Measurements from ENCODE around the gene UBALD2. TPM values are rescaled to one million over a fixed set of nuclear protein-coding genes. Genes with fewer than 3 reads are reported as not detected.
"Not testable (repeated sequence)": the region's sequence is repeated elsewhere in the genome, so short reads cannot be mapped to it uniquely, and the experiment has no call there.

The UBALD2 gene
- total RNA-seq, 1 donor, result 35.3 TPM

DNA sequence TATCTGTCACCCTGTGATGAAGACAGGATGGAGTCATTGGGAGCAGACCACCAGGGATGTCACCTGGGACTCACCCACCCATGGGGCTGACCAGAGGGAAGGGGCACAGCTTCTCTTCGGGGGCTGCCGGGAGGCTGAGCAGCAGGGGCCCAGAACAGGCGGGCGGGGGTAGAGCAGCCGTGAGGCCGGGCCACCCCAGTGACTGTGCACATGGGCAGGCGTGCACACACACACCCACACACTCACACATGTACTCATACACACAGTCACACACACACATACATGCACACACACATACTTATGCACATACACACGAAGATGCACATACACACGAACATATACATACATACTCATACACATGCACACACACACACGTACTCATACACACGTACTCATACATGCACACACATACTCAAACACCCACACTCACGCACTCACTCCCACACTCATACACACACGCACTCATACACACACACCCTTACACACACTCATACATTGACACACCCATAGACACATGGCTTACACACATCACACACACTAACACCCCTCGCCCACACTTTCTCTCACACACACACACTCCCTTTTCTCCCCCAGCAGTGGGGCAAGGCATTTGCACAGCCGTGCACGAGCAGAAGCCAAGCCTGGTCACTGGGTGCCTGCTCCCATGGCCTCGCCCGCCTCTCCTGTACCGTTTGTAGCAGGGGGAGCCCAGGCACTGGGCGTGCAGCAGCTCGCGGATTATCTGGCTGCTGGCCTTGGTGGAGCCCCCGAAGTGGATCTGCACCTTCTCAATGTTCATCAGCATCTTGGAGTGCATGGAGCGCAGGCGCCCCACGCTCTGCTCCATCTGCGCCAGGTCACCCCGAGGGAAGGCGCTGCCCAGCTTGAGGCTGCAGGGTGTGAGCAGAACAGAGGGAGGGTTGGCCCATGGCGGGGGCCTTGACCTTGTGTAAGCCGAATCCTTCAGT is 12.4 kb downstream of the UBALD2 start:
- peaks cover 32% of the 10 kb centered on the region for H3K4me1 ChIP-seq (ENCODE audit: insufficient read depth, low read length)
- no peaks in the 10 kb centered on the region for H3K9me3 ChIP-seq (ENCODE audit: low read depth, low read length)
- H3K4me3 ChIP-seq (ENCODE audit: low read length), result no peak overlapping the region

DNA sequence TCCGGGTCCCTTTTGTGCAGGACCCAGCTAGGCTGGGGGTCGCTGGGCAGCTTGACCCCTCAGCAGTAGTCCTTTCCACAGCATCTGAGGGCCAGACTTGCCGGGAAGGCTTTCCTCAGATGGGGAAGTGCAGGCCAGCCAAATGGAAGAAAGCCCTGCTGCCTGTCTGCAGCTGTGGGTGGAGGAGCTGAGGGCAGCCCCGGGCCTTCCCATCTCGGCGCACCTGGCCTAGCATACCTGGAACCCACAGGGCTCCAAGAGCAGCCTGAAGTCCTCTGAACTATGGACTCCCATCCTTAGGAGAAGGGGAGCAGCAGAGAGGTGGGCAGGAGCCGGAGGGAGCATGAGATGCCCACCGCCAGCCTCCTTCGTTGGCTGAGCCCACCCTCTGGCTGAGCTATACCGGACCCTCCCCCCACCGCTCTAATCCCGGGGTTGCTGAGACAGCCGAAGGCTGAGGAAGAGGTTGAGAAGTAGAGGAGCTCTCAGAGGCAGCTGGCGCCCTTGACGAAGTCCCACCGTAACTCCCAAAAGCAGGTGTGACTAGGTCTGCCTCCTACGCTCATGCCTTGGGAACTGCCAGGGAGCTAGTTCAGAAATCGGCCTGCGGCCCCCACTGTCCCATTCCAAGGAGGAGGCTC is 13.2 kb downstream of the UBALD2 start:
- H3K27me3 ChIP-seq (ENCODE audit: insufficient read depth, low read length), result no peaks in the 10 kb centered on the region
- no peaks in the 10 kb centered on the region for H3K9me3 ChIP-seq (ENCODE audit: low read depth, low read length)
- peaks cover 24% of the 10 kb centered on the region for H3K4me1 ChIP-seq (ENCODE audit: insufficient read depth, low read length)
- no peak overlapping the region for H3K4me3 ChIP-seq (ENCODE audit: low read length)

More for the DNA sequence above, 12.4 kb downstream of the UBALD2 start:
- H3K27me3 ChIP-seq (ENCODE audit: insufficient read depth, low read length), result no peaks in the 10 kb centered on the region

DNA sequence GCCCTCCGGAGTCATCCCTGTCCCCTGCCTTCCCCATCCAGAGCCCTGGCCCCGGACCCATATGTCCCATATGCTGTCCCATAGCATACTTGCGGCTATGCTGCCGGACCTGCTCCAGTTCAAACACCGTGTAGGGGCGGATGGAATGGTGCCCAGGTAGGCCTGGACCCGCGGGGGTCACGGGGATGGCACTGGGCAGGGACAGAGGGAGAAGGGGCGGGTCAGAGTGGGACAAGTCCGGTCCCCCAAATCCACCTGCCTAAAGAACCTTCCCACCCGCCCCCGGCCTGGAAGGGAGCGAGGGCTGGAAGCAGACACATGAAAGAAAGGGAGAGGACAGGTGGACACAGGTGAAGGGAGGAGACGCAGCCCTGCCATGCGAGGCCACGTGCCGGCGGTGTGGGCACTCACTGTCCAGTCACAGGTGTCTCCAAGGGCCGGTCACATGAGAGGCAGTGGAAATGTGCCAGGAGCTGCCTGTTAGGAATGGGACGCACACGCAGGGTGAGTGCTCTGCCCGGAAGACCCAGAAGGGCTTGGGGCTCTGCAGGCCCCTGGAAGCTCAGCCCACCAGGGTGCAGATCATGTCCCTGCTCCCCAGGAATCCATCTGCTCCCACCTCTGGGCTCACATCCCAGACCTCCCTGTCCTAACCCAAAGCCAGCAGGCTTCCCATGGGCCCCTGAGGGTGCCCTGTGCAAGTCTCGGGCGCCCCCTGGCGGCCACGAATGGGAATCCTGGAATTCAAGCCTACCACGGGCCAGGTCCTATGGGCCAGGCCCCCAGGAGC is 14.0 kb downstream of the UBALD2 start:
- no peak overlapping the region for H3K4me3 ChIP-seq (ENCODE audit: low read length)
- H3K27me3 ChIP-seq (ENCODE audit: insufficient read depth, low read length), result no peaks in the 10 kb centered on the region
- no peaks in the 10 kb centered on the region for H3K9me3 ChIP-seq (ENCODE audit: low read depth, low read length)
- peaks cover 16% of the 10 kb centered on the region for H3K4me1 ChIP-seq (ENCODE audit: insufficient read depth, low read length)

DNA sequence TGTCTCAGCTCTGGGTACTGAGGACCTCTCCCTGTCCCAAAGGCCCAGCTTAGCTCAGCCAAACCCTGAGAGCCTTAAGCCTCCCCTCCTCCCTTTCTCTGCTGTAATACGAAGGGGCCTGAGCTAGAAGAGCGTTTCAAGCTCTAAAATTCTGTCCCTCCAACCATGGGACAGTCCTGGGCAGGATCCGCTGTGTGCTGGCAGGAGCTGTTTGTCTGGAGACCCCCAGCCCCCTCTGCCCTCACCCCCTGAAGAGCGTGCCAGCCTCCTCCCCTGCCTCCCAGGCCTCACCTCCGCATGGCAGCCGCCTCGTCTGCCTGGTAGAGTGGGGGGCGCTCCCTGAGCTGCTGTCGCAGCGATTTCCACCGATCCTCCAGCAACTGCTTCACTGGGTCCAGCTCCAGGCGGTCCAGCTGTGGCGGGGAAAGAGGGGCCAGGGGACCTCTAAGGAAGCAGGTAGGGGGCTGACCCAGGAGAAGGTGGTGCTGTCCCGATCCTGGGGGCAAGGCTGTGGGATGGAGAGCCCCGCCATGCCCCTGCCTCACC is 14.7 kb downstream of the UBALD2 start:
- Histone ChIP-seq H3K4me1 (ENCODE audit: insufficient read depth, low read length) (peaks cover 10% of the 10 kb centered on the region), H3K27me3 (ENCODE audit: insufficient read depth, low read length) (no peaks in the 10 kb centered on the region), H3K4me3 (ENCODE audit: low read length) (no peak overlapping the region), H3K9me3 (ENCODE audit: low read depth, low read length) (no peaks in the 10 kb centered on the region)

DNA sequence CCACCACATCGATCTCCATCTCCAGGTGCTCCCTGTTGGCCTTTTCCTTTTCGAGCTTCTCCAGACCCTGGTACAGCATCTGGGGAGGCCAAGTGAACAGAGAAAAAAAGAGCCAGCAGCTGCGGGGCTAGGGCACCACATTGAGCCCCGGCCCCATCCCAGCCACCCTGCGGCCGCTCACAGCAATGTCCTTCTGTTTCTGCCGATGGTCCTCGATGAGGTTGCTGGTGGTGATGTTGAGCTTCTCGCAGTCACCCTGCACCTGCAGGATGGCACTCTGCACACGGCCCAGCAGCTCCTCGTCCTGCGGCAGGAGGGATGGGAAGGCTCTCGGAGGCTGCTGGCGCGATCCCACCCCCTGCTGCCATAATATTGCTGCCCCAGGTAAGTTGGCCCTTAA is 15.5 kb downstream of the UBALD2 start:
- H3K27me3 ChIP-seq (ENCODE audit: insufficient read depth, low read length), result no peaks in the 10 kb centered on the region

DNA sequence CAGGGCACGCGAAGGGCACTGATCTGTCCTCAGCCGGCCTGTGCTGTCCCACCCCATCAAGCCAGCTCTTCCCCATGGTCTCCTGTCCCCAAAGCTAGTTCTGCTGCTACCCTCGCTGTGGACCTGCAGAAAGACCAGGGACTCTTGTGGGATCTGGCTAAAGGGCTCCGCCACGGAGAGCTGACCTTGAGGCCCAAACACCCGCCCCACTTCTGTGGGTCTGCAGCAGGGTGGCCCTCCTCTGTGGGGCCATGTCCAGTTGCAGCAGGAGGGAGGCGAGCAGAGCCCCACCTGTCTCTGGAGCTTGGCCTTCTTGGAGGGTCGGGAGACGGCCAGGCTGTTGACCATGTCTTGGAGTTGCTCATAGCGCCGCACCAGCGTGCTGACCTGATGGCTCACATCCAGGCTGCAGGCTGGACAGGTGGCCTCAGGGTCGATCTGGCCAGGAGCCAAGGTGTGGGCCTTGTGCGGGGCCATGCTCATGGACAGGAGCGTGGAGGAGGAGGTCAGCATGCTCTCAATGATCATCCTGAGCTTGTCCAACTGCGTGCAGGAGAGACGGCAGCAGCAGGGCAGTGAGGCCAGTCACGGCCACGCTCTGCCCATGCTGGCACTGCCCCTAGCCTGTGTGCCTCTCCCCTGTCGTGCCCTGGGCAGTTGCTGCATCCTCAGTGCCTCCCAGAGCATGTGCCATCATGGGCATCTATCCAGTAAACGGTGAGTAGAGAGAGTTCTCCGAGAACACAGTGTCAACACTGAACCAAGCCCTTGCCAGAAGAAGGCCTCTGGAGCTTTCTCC is 16.6 kb downstream of the UBALD2 start:
- H3K27me3 ChIP-seq (ENCODE audit: insufficient read depth, low read length), result no peaks in the 10 kb centered on the region
- no peak overlapping the region for H3K4me3 ChIP-seq (ENCODE audit: low read length)
- no peaks in the 10 kb centered on the region for H3K4me1 ChIP-seq (ENCODE audit: insufficient read depth, low read length)
- H3K9me3 ChIP-seq (ENCODE audit: low read depth, low read length), result no peaks in the 10 kb centered on the region

More for the DNA sequence above, 15.5 kb downstream of the UBALD2 start:
- H3K4me3 ChIP-seq (ENCODE audit: low read length), result no peak overlapping the region
- H3K9me3 ChIP-seq (ENCODE audit: low read depth, low read length), result no peaks in the 10 kb centered on the region
- H3K4me1 ChIP-seq (ENCODE audit: insufficient read depth, low read length), result peaks cover 2% of the 10 kb centered on the region

DNA sequence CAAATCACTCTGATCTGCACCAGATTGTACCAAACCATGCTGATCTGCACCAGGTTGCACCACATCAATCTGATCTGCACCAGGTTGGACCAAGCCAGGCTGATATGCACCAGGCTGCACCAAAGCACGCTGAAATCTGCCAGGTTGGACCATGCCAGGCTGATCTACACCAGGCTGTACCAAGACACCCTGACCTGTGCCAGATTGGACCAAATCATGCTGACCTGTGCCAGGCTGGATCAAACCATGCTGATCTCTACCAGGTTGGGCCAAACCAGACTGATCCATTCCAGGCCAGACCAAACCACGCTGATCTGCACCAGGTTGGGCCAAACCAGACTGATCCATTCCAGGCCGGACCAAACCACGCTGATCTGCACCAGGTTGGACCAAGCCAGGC is 27.4 kb downstream of the UBALD2 start:
- no peak overlapping the region for H3K4me3 ChIP-seq (ENCODE audit: low read length)
- no peaks in the 10 kb centered on the region for H3K9me3 ChIP-seq (ENCODE audit: low read depth, low read length)
- no peaks in the 10 kb centered on the region for H3K4me1 ChIP-seq (ENCODE audit: insufficient read depth, low read length)
- no peaks in the 10 kb centered on the region for H3K27me3 ChIP-seq (ENCODE audit: insufficient read depth, low read length)

DNA sequence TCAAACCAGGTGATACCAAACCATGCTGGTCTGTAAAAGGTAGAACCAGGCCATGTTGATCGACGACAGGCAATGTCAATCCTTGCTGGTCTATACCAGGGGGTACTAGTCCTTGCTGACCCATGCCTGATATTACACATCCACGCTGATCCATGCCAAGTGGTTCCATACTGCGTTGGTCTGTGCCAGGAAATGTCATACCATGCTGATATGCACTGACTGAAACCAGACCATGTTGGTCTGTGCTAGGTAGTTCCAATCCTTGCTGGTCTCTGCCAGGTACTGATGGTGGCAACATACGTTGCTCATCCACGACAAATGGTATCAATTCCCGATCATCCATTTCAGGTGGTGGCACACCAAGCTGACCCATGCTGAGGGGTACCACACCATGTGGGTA is 28.0 kb downstream of the UBALD2 start:
- H3K27me3 ChIP-seq (ENCODE audit: insufficient read depth, low read length), result no peaks in the 10 kb centered on the region
- H3K4me3 ChIP-seq (ENCODE audit: low read length), result no peak overlapping the region
- H3K9me3 ChIP-seq (ENCODE audit: low read depth, low read length), result no peaks in the 10 kb centered on the region
- H3K4me1 ChIP-seq (ENCODE audit: insufficient read depth, low read length), result no peaks in the 10 kb centered on the region

DNA sequence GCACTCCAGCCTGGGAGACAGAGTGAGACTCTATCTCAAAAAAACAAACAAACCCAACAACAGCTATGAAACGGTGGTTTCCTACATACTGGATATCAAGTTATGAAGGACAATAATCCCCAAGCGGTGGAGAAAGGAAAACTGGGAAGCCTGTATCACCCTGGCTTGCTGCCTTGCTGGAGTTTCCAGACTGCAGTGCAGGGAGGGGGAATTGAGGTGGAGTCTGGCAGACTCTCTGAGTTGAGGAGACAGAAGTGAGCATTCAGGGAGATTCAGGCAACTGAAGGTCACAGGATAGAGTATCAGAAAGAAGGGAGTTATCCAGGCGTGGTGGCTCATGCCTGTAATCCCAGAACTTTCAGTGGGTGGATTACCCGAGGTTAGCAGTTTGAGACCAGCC is 31.0 kb downstream of the UBALD2 start:
- H3K4me1 ChIP-seq (ENCODE audit: insufficient read depth, low read length), result no peaks in the 10 kb centered on the region
- no peak overlapping the region for H3K4me3 ChIP-seq (ENCODE audit: low read length)
- no peaks in the 10 kb centered on the region for H3K9me3 ChIP-seq (ENCODE audit: low read depth, low read length)
- H3K27me3 ChIP-seq (ENCODE audit: insufficient read depth, low read length), result no peaks in the 10 kb centered on the region

DNA sequence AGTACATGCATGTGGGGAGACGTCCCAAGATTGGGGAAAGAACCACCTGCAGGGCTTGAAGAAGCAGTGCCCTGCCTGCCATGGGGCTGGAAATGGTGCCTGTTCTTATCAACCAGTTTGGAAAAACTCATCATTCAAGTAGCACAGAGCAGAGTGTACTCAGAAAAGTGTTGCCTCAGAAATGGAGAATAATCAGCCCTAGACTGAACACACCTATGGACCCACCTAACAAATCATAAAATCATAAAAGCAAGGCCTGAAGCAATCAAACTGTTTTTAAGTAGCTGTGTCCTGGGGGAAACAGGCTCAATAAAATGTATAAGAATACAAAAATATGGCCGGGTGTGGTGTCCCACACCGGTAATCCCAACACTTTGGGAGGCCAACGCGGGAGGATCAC is 31.7 kb downstream of the UBALD2 start:
- Histone ChIP-seq H3K4me3 (ENCODE audit: low read length) (no peak overlapping the region), H3K4me1 (ENCODE audit: insufficient read depth, low read length) (no peaks in the 10 kb centered on the region), H3K27me3 (ENCODE audit: insufficient read depth, low read length) (no peaks in the 10 kb centered on the region), H3K9me3 (ENCODE audit: low read depth, low read length) (no peaks in the 10 kb centered on the region)

DNA sequence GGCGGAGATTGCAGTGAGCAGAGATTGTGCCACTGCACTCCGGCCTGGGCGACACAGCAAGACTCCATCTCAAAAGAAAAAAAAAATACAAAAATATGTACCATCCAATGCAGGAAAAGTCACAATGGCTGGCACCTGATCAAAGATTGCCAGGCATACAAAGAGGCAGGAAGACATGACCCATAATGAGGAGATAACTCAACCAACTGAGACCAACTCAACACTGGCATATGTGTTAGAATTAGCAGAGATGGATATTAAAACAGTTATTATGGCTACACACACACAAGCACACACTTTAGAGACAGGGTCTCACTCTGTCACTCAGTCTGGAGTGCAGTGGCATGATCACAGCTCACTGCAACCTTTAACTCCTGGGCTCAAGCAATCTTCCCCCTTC is 32.3 kb downstream of the UBALD2 start:
- no peak overlapping the region for H3K4me3 ChIP-seq (ENCODE audit: low read length)
- no peaks in the 10 kb centered on the region for H3K27me3 ChIP-seq (ENCODE audit: insufficient read depth, low read length)
- H3K4me1 ChIP-seq (ENCODE audit: insufficient read depth, low read length), result no peaks in the 10 kb centered on the region
- no peaks in the 10 kb centered on the region for H3K9me3 ChIP-seq (ENCODE audit: low read depth, low read length)

DNA sequence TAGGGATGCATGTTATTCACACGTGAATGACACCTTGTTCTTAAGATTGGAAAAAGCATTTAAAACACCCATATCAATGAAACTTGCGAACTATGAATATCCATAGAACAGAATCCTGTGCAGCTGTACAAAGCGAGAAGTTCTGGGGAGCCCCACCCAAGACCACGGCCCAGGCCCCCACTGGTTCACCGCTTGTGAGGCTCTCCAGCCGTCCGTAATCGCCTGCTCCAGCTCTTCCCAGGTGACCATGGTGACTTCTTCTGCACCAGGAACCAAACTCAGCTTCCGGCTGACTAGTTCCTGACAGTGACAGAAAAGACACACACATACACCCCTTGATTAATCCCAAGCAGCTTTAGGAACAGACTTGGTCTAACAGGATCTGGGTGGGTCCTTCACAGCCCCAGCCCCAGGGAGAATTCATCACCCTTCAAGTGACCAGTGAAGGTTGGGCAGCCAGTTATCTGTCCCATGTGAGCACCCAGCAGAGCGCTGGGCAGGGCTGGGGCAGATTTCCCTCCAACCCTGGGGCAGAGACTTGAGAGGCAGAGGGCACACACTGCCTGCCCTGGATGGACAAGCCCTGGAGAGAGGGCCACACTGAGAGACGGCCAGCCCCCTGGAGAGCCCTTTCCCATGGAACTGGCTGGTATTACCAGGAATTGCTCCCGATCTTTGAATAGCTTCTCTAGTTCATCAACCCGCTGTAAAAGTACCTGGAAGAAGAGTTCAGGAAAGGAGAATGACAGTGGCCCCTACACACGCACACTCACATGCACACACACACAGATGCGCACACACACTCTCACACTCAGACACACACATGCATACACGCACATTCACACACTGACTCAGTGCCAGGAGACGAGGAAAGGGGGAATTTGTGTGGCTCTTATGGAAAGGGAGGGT is 39.3 kb downstream of the UBALD2 start:
- Histone ChIP-seq H3K4me3 (ENCODE audit: low read length) (no peak overlapping the region), H3K27me3 (ENCODE audit: insufficient read depth, low read length) (no peaks in the 10 kb centered on the region), H3K9me3 (ENCODE audit: low read depth, low read length) (no peaks in the 10 kb centered on the region)

DNA sequence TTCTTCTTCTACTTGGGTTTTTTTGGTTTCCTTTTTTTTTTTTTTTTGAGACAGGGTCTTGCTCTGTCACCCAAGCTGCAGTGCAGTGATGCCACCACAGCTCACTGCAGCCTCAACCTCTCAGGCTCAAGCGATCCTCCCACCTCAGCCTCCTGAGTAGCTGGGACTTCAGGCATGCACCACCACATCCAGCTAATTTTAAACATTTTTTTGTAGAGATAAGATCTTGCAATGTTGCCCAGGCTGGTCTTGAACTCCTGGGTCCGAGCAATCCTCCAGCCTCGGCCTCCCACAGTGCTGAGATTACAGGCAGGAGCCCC is 39.9 kb downstream of the UBALD2 start:
- not testable (repeated sequence) for H3K4me1 ChIP-seq (ENCODE audit: insufficient read depth, low read length); H3K27me3 ChIP-seq (ENCODE audit: insufficient read depth, low read length)

More for the DNA sequence above, 39.3 kb downstream of the UBALD2 start:
- H3K4me1 ChIP-seq (ENCODE audit: insufficient read depth, low read length), result no peaks in the 10 kb centered on the region

More for the DNA sequence above, 39.9 kb downstream of the UBALD2 start:
- not testable (repeated sequence) for H3K4me3 ChIP-seq (ENCODE audit: low read length); H3K9me3 ChIP-seq (ENCODE audit: low read depth, low read length)
